SU-DHL-6 (cell line): ENCODE results near the gene EBLN2.

Experiments used
- CTCF ChIP-seq: fragments of 200-600 bp; sonication (generic); IDR thresholded peaks from one replicate; pipeline ENCODE4 v1.5.1; 2017; ENCODE audit warnings: antibody characterized with exemption, mild to moderate bottlenecking, low read length, moderate library complexity; ENCODE audit not compliant: insufficient read depth, poor library complexity, severe bottlenecking
- EZH2phosphoT487 ChIP-seq: fragments of 200-600 bp; sonication (generic), shearing (Covaris generic); conservative IDR thresholded peaks from 2 replicates; pipeline ENCODE4 v1.6.1; 2018; ENCODE audit warnings: mild to moderate bottlenecking, antibody characterized with exemption, low read length, moderate library complexity, mixed read lengths

GRCh38 chr3:73031573-73032103 lies 29.8 kb upstream of the EBLN2 start:
- TF ChIP-seq CTCF (no peak), EZH2phosphoT487 (no peak)
